Ramos (cell line): Measurements from ENCODE around the gene PDGFRB.

Experiments
- in situ Hi-C: fragments of 300-500 bp; cut with MboI; formaldehyde crosslinking; loops from one replicate; pipeline ENCODE4 v1.14.3; 2022; ENCODE audit warnings: low sequenced_read_pairs; ENCODE audit not compliant: unreplicated experiment

The PDGFRB gene

DNA sequence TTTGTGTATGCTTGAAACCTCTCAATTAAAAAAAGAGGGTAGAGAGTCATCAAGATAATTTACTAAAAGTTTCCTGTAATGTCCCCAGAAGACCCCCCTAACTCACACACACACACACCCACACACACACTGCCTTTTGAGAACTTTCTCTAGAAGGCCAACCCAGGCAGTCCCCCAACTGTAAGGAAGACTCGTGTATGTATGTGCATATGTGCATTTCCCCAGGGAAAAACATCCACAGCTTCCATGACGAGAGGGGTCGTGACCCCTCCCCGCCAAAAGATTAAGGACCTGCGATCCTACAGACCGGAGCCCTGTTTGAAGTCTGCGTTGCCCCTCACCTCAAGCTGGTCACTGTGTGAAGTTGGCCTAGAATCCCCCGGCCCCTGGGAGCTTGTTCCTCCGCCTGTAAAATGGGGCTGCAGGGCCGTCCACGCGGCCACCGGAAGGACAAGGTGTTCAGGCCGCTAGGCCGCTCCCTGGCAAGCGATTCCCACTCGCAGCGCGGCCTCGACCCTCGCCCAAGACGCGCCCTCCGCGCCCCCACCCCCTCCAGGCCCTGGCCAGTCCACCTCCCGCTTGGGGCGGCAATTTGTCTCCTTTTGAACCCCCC lies 10.5 kb upstream of the PDGFRB start:
- in situ Hi-C loops: no loop called here

DNA sequence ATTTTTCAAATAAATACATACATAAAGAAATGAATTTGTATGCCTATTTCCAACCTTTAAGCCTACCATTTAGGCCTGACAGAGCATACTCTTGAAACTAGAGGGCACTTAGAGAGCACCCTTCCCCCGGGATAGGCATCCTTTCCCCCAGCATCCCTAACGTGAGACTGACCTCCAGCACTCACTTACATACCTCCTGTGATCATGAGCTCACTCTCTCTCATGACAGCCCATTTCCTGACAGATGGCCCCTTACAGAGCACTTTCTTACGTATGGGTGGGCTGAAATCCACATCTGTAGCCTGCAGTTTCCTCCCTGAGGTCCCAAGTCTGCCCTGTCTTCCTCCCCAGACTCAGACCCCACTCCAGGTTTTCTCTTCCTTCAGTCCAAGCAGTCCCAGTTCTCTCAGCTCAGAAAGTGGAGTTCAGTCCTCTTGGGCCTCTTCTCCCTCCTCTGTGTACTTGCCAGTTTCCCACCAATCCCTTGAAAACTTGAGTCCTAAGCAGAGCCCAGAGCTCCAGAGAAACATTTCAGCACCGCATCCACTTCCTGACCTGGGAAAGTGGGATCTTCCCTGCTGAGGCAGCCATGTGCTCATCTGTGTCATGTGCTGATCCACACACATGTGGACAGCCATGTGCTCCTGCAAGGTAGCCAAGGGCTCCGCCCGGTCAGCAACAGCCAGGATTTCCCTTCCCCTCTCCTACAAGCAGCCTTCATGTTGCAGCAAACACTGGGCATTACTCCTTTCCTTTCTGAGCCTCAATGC lies 8.8 kb upstream of the PDGFRB start:
- in situ Hi-C loops: no loop called here

DNA sequence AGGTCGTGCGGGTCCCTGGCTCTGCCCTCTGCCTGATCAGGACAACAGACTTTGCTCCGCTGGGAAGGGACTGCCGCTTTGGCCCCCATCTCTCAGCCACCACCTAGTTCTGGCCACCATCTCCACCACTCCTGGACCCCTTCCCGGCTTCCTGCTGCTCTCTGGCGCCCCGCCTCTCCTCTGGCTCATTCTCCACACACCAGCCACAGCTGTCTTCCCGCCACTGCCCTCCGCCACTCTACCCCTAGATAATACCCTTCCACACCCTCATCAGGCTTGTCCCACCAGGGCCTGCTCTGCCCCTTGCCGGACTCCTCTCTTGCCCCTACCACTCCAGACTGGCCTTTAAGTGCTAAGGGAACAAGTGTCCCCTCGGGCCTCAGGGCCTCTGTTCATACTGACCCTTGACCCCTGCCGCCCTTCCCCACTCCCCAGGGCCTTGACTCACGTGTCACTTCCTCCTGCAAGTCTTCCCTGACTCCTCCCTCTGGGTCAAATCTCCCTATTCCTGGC lies 8.0 kb upstream of the PDGFRB start:
- in situ Hi-C loops: no loop called here

DNA sequence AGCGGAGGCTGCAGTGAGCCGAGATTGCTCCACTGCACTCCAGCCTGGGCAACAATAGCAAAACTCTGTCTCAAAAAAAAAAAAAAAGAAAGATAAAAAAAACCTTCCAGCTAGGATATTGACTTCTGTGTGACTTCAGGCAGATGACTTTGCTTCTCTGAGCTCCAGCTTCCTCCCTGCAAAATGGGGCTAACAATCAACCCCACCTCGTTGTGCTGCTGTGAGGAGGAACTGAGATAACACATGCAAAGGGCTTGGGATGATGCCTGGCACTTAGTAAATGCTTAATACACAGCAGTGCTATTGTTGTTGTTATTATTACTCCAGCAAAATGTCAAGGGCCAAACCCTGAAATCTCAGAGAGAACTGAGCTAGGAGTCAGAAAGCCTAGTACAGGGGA lies 7.4 kb upstream of the PDGFRB start:
- in situ Hi-C loops: no loop called here

DNA sequence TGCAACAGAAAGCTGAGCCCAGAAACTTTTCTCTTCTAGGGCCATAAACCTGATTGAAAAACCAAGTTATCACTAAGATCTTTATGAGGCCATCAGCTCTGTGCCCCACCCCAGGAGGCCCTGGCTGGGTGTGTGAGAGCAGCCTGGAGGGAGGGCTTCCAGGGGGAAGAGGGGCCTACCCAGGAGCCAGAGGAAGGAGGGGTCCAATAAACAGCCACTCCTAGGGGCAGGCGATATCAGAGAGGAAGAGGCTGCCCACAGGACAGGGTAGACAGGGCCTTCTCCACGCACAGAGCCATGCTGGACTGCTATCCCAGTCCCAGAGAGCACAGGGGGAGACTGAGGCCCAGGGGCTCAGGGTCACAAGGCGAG lies 6.5 kb upstream of the PDGFRB start:
- in situ Hi-C loops: no loop called here

DNA sequence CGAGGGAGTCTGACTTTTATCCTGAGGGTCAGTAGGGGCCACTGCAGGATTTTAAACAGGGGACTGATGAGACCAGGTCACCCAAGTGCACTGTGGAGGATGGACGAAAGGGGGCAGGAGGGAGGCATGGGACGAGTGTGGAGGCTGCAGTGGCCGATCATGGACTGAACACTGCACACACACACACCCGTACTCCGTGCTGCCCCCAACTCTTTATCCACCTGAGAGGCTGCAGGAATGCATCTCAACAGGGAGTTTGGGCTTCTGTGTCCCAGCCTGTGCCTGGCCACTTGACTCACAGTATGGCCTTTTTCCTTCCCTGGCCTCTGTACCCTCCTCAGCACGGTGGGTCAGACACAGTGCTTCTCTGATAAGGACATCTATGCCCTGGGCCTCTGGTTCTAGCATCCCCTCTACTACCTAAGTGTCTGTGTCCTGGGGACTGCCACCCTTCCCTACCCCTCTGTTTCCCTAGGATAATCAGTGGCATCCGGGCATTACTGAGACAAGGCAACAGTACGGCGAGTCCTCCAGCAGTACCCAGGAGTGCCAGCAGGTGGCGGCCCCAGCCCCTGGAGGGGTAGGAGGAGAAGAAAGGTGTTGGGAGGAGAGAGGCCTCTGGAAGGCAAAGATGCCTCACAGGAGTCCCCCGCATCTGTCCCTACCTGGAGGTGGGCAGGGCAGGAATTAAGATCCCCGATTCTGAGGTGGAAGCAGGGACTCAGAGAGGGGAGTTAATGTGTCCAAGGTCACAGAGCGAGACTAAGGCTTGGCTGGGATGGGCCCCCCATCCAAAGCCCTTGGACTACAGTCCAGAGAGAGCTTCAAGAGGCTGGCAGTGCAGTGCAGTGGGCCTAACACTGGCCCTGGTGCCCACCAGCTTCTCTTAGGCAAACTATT lies 5.8 kb upstream of the PDGFRB start:
- in situ Hi-C loops: no loop called here

DNA sequence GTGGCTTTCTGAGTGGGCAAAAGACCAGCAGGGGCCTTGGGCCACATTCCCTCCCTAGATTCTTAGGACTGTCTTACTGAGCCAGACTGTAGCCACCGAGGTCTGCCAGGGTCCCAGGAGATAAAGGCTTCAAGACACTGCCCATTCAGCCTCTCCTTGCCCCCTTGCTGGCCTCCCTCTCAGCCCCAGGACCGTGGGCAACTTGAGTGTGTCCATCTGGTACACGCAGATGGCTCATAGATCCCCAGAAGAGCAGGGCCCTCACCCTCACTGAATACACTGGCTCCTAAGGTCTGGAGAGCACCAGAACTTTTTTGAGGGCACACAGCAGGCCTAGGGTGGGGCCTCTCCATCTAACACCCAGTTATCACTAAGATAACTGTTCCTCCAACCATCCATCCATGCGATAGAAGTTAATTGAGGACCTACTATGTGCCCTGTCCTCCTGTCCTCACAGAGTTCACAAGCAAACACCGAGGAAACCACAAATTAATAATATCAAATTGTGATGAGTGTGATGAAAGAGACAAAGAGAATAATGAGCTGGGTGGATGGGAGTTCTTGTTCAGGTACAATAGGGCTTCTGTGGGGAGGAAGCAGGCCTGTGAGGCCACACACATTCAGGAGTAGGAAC lies 4.9 kb upstream of the PDGFRB start:
- in situ Hi-C loops: no loop called here

DNA sequence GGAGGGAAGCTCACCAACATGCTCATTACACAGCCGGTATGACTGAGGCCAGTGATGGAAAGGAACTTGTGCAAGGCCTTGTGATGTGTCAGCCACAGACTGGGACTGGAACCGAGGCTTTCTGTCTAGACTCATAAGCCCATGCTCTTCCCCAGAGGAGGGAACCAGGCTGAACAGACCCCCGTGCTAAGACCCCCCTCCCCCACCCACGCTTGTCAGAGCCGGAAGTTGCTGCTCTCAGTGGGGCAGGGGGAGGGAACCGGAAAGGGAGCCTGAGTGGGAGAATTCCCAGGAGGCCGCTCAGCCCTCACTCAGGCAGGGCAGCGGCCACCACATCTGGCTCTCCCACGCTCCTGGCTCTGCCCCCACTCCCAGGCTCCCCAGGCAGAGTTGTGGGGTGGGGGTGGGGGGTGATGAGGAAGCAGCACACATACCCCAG lies 4.1 kb upstream of the PDGFRB start:
- in situ Hi-C loops: no loop called here

DNA sequence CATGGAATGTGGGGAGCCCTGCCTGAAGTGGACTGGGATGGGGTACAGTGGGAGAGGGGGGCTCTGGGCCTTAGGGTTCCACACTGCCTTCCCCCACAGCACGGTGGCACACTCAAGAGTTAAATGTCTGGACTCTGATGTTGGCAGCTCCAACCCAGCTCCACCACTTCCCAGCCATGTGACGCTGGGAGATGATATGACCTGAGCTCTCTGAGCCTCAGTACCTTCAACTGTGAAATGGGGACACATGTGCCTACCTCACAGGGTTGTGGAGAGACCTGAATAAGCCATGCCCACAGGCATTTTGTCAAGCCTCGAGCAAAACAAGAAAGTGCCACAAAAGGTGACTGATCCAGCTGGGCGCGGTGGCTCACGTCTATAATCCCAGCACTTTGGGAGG lies 3.4 kb upstream of the PDGFRB start:
- in situ Hi-C loops: no loop called here

DNA sequence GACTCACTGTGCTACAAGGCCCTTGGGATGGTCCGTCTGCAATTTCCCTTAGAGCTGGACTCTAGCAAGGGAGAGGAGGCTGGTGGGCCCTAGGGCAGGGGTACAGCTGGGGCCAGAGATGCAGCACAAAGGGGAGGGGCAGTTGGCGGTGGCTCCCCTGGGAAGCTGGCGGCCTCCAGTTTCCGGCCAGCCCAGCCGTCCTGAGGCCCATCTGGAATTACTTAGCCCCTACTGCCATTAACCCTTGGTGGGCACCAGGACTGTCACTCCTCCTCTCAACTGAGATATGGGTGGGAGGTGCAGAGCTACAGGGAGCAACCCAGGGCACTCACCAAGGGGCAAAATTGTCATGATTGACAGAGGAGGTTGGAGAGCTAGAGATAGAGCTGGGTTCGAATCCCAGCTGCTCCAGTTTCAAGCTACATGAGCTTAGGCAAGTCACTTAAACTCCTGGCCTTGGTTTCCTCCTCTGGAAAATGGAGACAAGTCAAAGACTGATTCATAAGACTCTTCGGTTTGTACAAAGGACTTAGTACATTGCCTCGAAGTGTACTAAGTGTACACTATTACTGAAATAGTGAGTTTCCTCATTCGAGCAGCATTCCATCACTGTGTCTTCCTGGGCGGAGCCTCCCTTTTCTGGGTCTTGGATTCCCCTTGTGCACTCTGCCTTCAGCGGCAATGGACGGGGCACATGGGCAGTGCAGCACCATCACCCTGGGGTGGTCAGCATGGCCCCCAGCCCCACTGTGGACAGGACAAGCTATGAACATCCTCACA lies 2.7 kb upstream of the PDGFRB start:
- in situ Hi-C loops: no loop called here

DNA sequence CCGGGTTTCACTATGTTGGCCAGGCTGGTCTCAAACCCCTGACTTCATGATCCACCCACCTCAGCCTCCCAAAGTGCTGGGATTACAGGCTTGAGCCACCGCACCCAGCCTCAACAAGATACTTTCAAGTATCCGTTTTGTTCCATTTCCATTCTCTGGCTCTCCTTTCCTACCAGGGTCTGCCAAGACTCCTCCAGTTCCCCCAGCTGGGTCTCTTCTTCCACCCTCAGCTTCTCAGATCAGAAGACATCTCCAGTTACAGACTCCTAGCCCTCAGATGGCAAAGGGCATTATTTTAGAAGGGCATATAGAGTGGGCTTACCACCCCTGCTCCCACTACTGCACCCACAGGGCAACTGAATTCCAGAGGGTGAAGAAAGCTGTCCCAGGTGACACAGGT lies 1.5 kb upstream of the PDGFRB start:
- in situ Hi-C loops: no loop called here

DNA sequence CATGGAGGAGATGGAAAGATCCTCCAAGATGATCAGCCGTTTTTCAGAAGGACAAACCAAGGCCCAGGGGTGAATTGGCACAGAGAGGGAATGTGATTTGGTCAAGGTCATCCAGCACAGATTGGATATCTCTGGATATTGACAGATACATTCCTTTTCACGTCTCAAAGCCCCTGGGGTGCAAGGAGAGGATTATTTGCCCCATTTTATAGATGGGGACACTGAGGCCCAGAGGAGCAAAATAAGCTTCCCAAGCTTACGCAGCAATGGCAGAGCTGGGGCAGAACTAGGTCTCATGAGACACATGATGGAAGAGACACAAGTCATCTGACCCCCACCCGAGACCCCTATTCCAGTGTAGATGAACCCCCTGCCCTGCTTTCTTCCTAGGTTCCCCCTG lies 895 bp upstream of the PDGFRB start:
- in situ Hi-C loops: no loop called here

DNA sequence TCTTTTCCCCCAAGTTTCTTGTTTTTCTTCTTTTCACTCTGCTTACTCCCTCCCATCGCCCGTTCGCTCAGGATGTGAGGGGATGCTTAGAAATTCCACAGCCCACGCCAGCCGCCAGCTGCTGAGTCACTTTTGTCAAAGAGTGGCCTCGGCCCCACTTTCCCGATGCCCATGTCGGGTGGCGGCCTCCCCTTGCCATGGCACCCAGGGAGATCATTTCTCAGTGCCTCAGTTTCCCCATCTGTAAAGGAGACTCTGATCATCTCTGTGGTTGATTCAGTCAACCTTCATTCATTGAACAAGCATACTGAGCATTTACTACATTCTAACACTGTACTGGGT lies 353 bp upstream of the PDGFRB start:
- in situ Hi-C loops: no loop called here

DNA sequence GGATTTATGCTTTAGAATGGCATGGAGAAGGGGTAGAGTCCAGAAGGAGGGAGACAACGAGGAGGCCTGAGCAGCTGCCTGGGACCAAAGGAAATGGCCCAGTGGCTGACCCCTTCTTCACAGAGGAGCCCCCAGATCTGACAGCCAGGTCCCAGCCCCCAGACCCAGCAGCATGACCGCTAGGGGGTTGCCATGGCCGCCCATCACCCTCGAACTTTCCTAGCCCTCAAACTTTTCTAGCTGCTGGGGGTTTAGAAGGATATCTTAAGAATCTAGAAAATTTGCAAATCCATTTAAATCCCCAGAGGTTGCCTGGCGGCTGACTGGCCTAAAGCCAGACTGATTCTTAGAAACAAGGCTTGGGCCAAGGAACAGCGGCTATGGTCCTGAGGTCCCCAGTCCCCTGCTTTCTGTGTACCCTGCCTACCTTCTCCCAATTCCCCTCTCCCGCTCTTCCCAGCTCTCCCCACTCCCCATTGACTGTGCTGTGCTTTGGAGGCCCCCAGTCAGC lies 972 bp downstream of the PDGFRB start:
- in situ Hi-C loops: no loop called here

DNA sequence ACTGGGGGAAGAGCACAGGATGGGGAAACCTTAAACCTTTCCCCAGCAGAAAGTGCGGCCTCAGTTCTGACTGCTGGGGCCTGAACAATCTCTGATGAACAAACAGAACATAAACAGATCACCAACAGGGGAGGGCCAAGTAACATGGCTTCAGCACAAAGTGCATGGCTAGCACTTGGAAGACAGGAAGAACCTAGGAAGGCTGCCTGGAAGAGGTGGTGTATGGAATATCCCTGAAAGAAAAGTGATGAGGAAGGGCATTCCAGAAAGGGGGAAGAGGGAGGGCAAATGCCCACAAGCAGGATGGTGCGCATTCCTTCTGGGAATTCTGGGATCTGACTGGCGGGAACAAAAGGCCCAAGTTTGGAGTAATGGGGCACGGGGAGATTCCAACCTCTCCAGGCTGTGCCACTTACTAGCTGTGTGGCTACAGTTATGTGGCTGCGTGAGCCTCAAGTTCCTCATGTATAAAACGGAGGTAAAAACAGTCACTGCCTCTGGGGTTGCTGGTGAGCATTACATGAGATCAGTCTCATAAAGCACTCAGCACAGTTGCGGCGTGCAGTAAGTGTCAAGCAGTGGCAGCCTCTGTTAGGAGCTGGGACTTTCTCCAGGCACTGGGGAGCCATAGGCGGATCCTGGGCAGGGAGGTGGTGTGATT lies 1.6 kb downstream of the PDGFRB start:
- in situ Hi-C loops: no loop called here

DNA sequence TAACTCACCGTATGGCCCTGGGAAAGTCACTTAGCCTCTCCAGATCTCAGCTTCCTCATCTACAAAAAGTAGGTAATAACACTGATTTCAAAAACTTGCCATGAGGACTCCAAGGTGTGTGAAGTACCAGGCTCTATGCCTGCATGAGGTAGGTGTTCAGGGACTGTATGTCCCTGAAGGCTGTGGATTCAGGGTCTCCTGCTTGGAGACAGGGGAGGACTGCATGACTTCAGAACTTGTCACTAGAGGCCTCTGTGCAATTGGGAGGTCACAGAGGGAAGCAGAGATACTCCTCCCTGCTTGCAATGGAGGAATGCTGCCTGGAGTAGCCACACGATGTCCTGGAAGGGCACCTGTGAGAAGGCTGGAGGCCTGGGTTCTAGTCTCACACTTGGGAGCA lies 2.2 kb downstream of the PDGFRB start:
- in situ Hi-C loops: no loop called here

DNA sequence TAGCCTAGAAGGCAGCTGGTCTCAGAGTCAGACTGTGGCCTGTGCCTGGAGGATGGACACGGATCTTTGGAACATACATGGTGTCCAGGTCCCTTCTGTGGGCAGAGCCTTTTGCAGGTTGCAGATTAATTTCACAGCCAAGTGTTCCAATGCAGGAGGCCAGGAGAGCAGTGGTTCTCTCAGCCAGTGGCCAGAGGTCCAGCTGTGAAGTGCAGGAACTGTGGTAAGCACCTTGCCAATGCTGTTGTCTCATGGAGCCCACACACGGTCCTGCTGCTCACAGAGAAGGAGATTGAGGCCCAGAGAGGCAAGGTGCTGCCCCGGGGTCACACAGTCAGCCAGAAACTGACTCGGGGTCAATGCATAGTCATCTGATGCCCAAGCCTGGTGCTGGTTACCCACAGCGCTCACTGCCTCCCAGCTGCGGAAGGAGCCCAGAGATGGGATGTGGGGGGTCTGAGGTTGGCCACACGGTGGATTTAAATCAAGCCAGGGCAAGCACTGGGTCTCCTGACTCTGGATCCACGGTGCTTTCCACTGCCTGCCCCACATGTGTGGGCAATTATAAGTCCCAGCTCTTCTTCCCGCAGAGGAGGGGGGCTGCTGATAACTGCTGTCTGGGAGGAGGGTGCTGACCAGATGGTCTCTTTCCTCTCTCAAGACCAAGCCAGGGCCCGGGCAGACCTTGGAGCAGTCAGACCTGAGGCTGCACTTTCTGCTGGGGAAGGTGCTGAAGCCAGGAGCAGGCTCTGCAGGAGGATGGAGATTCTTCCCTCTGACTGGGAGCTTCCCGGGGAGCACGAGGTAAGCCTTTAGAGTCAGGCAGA lies 2.8 kb downstream of the PDGFRB start:
- in situ Hi-C loops: no loop called here

DNA sequence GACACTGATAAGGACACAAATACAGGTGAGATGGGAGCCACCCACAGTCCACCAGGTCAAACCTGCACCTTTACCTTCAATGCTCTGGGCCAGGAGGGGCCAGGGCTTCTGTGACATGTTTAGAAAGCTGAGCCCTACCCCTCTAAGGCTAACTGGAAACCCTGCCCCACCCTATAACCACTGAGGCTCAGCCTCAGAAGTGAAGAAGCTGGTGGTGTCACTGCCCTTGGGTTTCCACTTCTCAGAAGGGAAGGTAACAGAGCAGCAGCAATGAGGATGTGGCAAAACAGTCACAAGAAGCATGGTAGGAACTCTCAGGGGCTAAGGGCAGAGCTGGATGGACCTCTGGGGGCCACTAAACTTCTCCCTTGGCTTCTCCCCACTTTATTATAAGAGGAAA lies 6.0 kb downstream of the PDGFRB start:
- in situ Hi-C loops: no loop called here
